Ammon's horn (tissue), 1 donor: Measurements from ENCODE around the gene MYORG.
A peak's percentile ranks its signal among the peaks of the same experiment; 100 is the strongest.

Source experiments
- DNase-seq: peaks from one replicate; pipeline ENCODE4 v3.0.0-alpha.2; 2016; ENCODE audit warnings: low spot score

The MYORG gene

GRCh38 chr9:34332076-34332964 lies 44.4 kb downstream of the MYORG start:
- peak; percentile 87 for DNase-seq

- DNase-seq, result no peak
These were observed 45.5 kb downstream of the MYORG start for GRCh38 chr9:34331196-34331595.

- DNase-seq, result peak; percentile 99
These were observed 47.5 kb downstream of the MYORG start, which contains the start of the genes KIF24 and NUDT2 for GRCh38 chr9:34328987-34329832. Gene KIF24, minus strand, starts transcription at chr9:34329268. Its CDS starts 17,922 bp downstream, at chr9:34311346. Gene NUDT2, plus strand, starts transcription at chr9:34329569. Its CDS starts 9,471 bp downstream, at chr9:34339040.

GRCh38 chr9:34328500-34328986 lies 48.2 kb downstream of the MYORG start:
- DNase-seq, result no peak

GRCh38 chr9:34326690-34327089 lies 50.0 kb downstream of the MYORG start:
- DNase-seq, result no peak

- no peak for DNase-seq
These were observed 53.7 kb downstream of the MYORG start for GRCh38 chr9:34322899-34323591.

GRCh38 chr9:34321451-34321850 lies 55.2 kb downstream of the MYORG start:
- DNase-seq, result no peak

GRCh38 chr9:34318163-34318790 lies 58.4 kb downstream of the MYORG start:
- no peak for DNase-seq

GRCh38 chr9:34317436-34317835 lies 59.3 kb downstream of the MYORG start:
- no peak for DNase-seq
